ENCODE measurements around the gene PSENEN.
"Not testable (repeated sequence)": the region's sequence is repeated elsewhere in the genome, so short reads cannot be mapped to it uniquely, and the experiment has no call there.

Gene PSENEN

DNA sequence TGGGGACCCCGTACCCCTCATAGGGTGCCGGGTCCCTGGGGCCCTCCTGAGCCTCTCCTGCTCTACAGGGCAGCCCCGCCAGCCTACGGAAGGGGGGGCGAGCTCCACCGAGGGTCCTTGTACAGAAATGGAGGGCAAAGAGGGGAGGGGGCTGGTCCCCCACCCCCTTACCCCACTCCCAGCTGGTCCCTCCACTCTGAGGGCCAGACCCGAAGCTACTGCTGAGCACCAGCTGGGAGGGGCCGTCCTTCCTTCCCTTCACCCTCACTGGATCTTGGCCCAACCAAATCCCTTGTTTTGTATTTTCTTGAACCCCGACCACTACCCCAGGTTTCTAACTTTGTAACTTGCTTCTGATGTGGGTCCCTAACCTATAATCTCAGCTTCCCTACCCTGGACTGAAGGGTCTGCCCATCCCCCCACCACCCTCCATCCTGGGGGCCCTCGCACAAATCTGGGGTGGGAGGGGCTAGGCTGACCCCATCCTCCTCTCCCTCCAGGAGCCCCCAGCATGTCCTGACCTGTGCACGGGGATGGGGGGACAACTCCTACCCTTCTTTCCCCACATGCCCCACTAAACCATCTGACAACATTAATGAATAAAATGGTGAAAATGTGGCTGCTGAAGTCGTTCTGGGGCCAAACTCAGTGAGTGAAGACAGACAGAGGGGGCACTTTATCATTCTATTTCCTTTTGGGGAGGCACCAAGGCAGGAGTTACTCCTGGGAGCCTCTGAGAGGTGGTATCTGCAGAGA lies 42.9 kb downstream of the PSENEN start:
- no peak for DNase-seq (ENCODE audit: low read depth)

DNA sequence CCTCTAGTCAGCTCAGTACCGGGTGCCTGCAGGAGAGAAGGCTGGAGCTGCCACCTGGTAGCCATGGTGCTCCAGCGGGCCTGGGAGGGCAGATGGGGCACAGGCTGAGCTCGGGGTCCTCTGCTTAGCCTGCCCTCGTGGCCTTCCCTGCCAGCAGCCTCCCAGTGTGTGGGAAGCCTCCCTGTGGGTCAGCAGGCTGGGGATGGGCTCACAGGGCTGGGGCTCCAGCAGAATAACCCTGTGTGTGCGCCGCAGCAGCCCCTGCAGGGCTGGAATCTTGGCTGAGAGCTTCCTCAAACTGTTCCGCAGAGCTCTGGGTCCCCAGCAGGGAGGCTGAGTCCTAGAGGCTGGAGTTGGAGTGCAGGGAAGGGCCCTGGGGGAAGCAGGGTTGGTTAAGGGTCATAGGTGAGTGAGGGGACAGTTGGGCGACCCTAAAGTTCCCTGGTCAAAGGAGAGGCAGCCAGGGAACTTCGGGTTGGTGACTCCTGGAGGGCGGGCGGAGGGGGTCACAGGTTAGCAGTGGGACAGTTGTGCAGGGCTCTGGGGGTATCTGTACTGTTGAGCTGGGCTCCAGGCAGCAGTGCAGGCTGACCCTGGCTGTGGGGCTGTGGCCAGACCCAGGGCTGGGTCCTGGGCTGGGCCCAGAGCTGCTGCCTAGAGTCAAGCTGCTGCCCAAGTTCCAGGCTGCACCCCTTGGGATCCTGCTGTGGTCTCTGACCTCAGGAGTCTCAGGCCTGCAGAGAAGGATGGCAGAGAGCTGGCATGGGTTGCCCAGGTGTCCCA lies 43.9 kb downstream of the PSENEN start:
- DNase-seq (ENCODE audit: low read depth) = no peak

GRCh38 chr19:35789978-35790944 lies 44.8 kb downstream of the PSENEN start:
- DNase-seq (ENCODE audit: low read depth) = no peak

GRCh38 chr19:35790981-35791813 lies 45.7 kb downstream of the PSENEN start:
- DNase-seq (ENCODE audit: low read depth) = no peak

DNA sequence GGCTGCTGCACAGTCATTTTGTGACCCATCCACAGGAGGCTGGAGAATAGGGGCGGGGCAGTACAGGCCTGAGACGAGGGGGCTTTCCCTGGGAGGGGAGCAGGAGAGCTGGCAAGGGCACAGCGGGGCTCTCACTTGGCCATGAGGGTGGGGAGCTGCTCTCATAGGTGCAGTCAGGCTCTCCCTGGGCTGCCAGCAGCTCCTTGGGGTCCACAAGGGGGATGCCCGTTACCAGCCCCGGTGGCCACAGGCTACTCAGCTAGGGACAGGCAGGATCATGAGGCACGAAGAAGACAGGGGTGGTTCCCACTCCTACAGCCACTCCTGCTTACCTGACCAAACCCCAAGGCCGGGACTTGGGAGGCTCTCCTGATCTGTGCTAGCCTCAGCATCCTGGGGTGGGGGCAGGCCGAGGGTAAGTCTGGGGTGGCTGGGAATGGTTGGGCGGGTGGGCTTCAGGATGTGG lies 46.4 kb downstream of the PSENEN start:
- no peak for DNase-seq (ENCODE audit: low read depth)

GRCh38 chr19:35792312-35792711 lies 46.9 kb downstream of the PSENEN start:
- DNase-seq (ENCODE audit: low read depth) = no peak

DNA sequence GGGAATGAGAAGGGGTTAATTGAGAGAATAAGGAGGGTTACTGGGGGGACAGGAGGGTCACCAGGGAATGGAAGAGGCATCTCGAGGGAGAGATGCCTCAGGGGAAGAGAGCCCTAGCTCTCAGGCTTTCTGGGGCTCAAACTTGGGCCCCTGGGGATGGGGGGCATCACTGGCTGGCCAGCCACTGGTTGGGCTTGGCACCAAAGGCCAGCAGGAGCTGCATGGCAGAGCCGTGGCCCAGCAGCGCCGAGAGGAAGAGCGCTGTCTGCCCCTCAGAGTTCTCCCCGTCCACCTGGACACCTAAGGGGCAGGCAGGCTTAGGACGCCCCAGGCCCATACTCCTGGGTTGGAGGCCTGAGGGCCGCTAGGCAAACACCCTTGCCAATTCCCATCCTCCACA lies 47.4 kb downstream of the PSENEN start:
- no peak for DNase-seq (ENCODE audit: low read depth)

DNA sequence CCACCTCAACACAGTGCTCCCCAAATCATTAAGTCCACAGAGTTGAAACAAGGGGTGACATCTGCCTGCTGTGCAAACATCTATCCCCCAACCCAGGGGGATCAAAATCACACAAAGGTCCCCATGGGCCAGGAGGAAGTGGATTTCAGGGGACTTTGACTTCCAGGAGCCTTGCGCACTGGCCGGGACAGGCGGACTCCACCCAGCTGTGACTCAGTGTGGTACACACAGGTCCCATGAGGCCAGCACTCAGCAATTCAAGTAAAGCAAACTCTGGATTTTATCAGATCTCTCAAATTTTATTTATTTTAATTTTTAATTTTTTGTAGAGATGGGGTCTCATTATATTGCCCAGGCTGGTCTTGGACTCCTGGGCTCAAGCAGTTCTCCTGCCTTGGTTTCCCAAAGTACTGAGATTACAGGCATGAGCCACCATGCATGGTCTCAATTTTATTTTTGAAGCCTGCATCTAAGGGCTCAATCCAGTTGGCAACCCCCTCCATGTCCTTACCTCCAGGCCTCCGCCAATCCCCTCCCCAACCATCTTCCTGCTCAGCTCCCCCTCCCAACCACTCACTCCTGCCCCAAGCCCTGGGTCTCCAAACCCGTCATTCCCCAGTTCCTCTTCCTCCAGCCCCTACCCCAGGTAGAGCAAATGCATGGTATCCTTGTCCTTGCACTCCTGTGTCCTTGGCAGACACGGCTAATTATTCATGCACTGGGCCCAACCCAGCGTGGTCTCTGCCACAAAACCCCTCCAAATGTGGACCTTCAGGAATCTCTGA lies 48.1 kb downstream of the PSENEN start:
- no peak for DNase-seq (ENCODE audit: low read depth)

- DNase-seq (ENCODE audit: low read depth) = not testable (repeated sequence)
These were observed 50.1 kb downstream of the PSENEN start for GRCh38 chr19:35795564-35795963.

Measured in activated T-helper 1 cell treated with Interleukin-2 at 50 U/mL for 16 hours (primary cell).